Neutrophil (primary cell): ENCODE results near the gene MAMDC2.

Source experiments
- H3K27ac ChIP-seq: fragments of 200-600 bp; sonication (generic); 2 replicates; pipeline ENCODE4 v1.5.1; 2016; ENCODE audit warnings: mild to moderate bottlenecking, moderate library complexity
- H3K27me3 ChIP-seq: fragments of 200-600 bp; sonication (generic); 2 replicates; pipeline ENCODE4 v1.6.0; 2016; ENCODE audit warnings: mild to moderate bottlenecking
- H3K36me3 ChIP-seq: fragments of 200-600 bp; sonication (generic); 2 replicates; pipeline ENCODE4 v1.5.1; 2017
- H3K4me1 ChIP-seq, 2 experiments: fragments of 200-600 bp in 1 of 2; sonication (generic) in 1 of 2; 1 replicate in 1 of 2; 2 replicates in 1 of 2; pipeline versions ENCODE4 v1.5.1 to v1.6.1; 2013 to 2016; ENCODE audit warnings: low read depth in 1 of 2, low read length in 1 of 2, mild to moderate bottlenecking in 1 of 2, moderate library complexity in 1 of 2; ENCODE audit not compliant: control insufficient read depth in 1 of 2, insufficient read depth in 1 of 2
- H3K4me3 ChIP-seq, 2 experiments: fragments of 200-600 bp in 1 of 2; sonication (generic) in 1 of 2; 1 replicate in 1 of 2; 2 replicates in 1 of 2; pipeline ENCODE4 v1.5.1; 2013 to 2016; ENCODE audit warnings: low read depth in 1 of 2, low read length in 1 of 2, mild to moderate bottlenecking in 1 of 2, moderate library complexity in 1 of 2
- H3K9me3 ChIP-seq: fragments of 200-600 bp; sonication (generic); 2 replicates; pipeline ENCODE4 v1.5.1; 2016
- TF ChIP-seq, protein P1 (sequence below): fragments of 200-600 bp; sonication (generic); IDR thresholded peaks from 2 replicates; pipeline ENCODE4 v1.5.1; 2016; ENCODE audit warnings: antibody characterized with exemption

MAMDC2 gene

DNA sequence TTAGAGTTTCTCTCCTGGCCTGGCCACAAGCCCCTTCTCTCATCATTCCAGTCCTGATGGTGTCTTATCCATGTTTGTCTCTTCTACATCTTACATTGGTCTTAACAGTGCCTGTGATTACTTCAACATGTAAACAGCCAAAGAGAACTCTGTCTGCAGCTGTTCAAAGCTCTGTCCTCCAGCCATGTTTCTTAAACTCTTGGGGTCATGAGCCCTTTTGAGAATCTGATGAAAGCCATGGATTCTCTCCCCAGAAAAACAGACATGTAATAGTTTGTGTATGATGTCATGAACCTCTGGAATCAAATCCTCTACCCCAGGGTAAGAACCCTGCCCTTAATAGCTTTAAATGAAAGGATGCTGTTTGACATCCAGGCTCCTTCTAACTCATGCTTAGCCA lies 30.1 kb downstream of the MAMDC2 start:
- Histone ChIP-seq H3K9me3 (no peaks in the 10 kb centered on the region), H3K27ac (no peak overlapping the region), H3K36me3 (no peaks in the 10 kb centered on the region), H3K4me1 (no peaks in the 10 kb centered on the region), H3K4me3 (no peak overlapping the region), H3K27me3 (no peaks in the 10 kb centered on the region)
- TF ChIP-seq, protein P1, sequence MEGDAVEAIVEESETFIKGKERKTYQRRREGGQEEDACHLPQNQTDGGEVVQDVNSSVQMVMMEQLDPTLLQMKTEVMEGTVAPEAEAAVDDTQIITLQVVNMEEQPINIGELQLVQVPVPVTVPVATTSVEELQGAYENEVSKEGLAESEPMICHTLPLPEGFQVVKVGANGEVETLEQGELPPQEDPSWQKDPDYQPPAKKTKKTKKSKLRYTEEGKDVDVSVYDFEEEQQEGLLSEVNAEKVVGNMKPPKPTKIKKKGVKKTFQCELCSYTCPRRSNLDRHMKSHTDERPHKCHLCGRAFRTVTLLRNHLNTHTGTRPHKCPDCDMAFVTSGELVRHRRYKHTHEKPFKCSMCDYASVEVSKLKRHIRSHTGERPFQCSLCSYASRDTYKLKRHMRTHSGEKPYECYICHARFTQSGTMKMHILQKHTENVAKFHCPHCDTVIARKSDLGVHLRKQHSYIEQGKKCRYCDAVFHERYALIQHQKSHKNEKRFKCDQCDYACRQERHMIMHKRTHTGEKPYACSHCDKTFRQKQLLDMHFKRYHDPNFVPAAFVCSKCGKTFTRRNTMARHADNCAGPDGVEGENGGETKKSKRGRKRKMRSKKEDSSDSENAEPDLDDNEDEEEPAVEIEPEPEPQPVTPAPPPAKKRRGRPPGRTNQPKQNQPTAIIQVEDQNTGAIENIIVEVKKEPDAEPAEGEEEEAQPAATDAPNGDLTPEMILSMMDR = no peak

DNA sequence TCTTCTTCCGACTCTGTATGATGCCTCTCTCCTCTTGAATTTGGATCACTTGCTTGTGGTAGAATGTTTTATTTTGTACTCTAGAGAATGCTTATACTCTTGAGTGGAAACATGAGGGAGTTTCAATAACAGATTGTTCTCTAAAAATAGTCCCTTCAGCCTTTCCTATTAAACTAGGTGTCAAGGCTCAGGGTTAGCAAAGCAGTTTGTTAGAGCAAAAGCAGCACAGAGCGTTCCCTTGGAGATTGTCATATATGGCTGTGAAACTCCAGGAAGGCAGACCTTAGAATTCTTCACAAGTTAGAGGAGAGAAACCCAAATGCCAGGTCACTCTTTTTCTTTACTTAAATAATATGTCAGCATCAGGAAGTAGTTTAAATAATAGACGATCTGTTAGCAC lies 33.0 kb downstream of the MAMDC2 start:
- Histone ChIP-seq H3K4me1 (no peaks in the 10 kb centered on the region), H3K4me3 (no peak overlapping the region), H3K9me3 (no peaks in the 10 kb centered on the region), H3K36me3 (no peaks in the 10 kb centered on the region), H3K27ac (no peak overlapping the region), H3K27me3 (no peaks in the 10 kb centered on the region)
- TF ChIP-seq, protein P1 = no peak

DNA sequence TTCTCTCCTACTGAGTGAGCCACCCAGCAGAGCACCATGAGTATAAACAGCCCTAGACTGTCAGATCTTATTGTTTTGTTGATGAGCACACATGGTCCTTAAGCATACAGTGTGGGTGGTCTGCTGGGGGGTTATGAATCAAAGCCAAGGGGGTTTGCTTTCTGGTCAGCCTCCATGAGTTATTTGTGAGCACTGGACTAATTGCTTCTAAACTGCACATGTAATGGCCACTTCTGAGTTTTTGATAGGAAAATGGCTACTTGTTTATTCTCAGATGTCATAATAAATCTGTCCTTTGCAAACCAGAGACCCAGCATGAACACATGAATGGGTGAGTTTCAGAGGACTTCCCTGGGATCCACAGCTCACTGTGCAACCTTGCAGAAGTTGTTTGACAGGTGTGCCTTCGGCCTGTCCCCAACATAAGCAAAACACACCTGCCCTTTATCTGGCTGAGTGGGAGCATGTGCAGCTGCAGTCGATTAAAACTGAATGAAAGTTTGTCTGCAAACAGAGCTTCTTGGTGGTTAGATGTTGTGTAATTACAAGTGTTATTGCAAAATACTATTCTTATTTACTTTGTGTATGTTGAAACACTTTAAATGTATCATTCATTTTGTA lies 35.9 kb downstream of the MAMDC2 start:
- Histone ChIP-seq H3K4me1 (no peaks in the 10 kb centered on the region), H3K9me3 (no peaks in the 10 kb centered on the region), H3K27ac (no peak overlapping the region), H3K27me3 (no peaks in the 10 kb centered on the region), H3K4me3 (no peak overlapping the region), H3K36me3 (no peaks in the 10 kb centered on the region)
- TF ChIP-seq, protein P1 = no peak

DNA sequence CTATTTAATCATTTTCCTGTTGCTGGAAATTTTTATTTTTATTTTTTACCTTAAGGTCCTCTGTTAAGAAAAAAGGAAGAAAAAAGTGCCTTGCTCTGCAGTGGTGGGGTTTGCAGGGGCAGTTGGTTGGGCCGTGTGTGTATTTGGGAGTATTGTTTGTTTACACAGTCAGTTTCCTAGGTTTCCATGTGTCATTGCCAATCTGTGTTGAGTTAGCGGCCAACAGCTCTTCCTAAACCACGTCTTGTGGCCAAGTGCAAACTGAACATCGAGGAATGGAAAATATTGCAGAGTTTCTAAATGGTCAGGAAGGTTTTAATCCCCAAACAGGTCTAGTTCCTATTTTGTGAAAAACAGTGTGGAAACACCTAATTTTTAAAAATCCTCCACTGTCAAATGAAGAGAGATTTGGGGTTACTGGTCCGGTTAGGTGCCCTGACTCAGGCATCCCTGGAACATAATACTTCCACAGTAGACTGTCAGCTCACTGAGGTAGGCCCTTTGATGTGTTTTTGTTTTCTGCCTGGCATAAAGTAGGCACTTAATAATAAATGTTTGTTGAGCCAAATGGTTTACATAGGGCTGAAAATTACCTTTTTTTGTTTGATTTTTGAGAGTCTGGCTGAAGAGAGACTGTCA lies 37.0 kb downstream of the MAMDC2 start:
- H3K36me3 ChIP-seq = no peaks in the 10 kb centered on the region
- H3K4me1 ChIP-seq = no peaks in the 10 kb centered on the region
- H3K27ac ChIP-seq = no peak overlapping the region
- H3K4me3 ChIP-seq = no peak overlapping the region
- H3K9me3 ChIP-seq = no peaks in the 10 kb centered on the region
- TF ChIP-seq, protein P1 = no peak
- H3K27me3 ChIP-seq = no peaks in the 10 kb centered on the region

DNA sequence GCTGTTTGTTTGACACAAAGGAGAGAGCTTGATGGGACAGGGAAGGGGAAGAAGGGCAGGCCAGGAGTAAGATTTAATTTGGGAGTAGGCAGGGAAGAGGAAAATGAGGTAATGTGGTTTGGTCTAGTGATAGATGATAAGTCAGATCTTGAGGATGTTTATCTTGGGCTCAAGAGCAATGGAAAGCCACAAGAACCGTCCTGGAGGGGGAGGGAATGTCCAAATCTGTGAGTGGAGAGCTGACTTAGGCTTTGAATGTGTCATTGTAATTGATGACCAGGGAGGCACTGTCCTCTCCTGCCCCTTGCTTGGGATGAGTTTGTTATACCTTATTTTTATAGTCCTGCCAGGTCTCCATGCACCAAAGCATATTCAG lies 37.5 kb downstream of the MAMDC2 start:
- Histone ChIP-seq H3K36me3 (no peaks in the 10 kb centered on the region), H3K27me3 (no peaks in the 10 kb centered on the region), H3K27ac (no peak overlapping the region), H3K4me1 (no peaks in the 10 kb centered on the region), H3K4me3 (no peak overlapping the region), H3K9me3 (no peaks in the 10 kb centered on the region)
- TF ChIP-seq, protein P1 = no peak
